ENCODE data around the gene ATXN1. TPM values are rescaled to one million over a fixed set of nuclear protein-coding genes. Genes with fewer than 3 reads are reported as not detected.

The ATXN1 gene
- total RNA-seq, 3 donors from 2014 or later, result 30.4 to 87.3 (median 50.1) TPM

GRCh38 chr6:16473184-16473907 lies 287.9 kb downstream of the ATXN1 start:
- H3K4me3 ChIP-seq, result no peak overlapping the region
- TF ChIP-seq, protein P1, sequence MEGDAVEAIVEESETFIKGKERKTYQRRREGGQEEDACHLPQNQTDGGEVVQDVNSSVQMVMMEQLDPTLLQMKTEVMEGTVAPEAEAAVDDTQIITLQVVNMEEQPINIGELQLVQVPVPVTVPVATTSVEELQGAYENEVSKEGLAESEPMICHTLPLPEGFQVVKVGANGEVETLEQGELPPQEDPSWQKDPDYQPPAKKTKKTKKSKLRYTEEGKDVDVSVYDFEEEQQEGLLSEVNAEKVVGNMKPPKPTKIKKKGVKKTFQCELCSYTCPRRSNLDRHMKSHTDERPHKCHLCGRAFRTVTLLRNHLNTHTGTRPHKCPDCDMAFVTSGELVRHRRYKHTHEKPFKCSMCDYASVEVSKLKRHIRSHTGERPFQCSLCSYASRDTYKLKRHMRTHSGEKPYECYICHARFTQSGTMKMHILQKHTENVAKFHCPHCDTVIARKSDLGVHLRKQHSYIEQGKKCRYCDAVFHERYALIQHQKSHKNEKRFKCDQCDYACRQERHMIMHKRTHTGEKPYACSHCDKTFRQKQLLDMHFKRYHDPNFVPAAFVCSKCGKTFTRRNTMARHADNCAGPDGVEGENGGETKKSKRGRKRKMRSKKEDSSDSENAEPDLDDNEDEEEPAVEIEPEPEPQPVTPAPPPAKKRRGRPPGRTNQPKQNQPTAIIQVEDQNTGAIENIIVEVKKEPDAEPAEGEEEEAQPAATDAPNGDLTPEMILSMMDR (IDR thresholded peaks at IDR 0.05), result no peak
- no peaks in the 10 kb centered on the region for H3K9me3 ChIP-seq
- DNase-seq (peak in 1 of 3 donors; percentile 16), ATAC-seq (peak; percentile 35)
- intact Hi-C loops (cut with DNase I, micrococcal nuclease), result no loop called here
- no peaks in the 10 kb centered on the region for H3K4me1 ChIP-seq (ENCODE audit: low read depth)
- no peaks in the 10 kb centered on the region for H3K36me3 ChIP-seq (ENCODE audit: low read depth)

- H3K4me3 ChIP-seq, result no peak overlapping the region
- TF ChIP-seq, protein P1 (IDR thresholded peaks at IDR 0.05), result no peak
- DNase-seq (no peak), ATAC-seq (no peak)
- no peaks in the 10 kb centered on the region for H3K4me1 ChIP-seq (ENCODE audit: low read depth)
- no peaks in the 10 kb centered on the region for H3K9me3 ChIP-seq
- intact Hi-C loops (cut with DNase I, micrococcal nuclease), result no loop called here
- H3K36me3 ChIP-seq (ENCODE audit: low read depth), result no peaks in the 10 kb centered on the region
Observed at GRCh38 chr6:16472349-16473069, 288.8 kb downstream of the ATXN1 start.

- TF ChIP-seq, protein P1 (IDR thresholded peaks at IDR 0.05), result no peak
- no peaks in the 10 kb centered on the region for H3K4me1 ChIP-seq (ENCODE audit: low read depth)
- intact Hi-C loops (cut with DNase I, micrococcal nuclease), result no loop called here
- H3K4me3 ChIP-seq, result no peak overlapping the region
- no peaks in the 10 kb centered on the region for H3K9me3 ChIP-seq
- ATAC-seq (peak; percentile 17), DNase-seq (no peak)
- H3K36me3 ChIP-seq (ENCODE audit: low read depth), result no peaks in the 10 kb centered on the region
Observed at GRCh38 chr6:16471910-16472297, 289.4 kb downstream of the ATXN1 start.

DNA sequence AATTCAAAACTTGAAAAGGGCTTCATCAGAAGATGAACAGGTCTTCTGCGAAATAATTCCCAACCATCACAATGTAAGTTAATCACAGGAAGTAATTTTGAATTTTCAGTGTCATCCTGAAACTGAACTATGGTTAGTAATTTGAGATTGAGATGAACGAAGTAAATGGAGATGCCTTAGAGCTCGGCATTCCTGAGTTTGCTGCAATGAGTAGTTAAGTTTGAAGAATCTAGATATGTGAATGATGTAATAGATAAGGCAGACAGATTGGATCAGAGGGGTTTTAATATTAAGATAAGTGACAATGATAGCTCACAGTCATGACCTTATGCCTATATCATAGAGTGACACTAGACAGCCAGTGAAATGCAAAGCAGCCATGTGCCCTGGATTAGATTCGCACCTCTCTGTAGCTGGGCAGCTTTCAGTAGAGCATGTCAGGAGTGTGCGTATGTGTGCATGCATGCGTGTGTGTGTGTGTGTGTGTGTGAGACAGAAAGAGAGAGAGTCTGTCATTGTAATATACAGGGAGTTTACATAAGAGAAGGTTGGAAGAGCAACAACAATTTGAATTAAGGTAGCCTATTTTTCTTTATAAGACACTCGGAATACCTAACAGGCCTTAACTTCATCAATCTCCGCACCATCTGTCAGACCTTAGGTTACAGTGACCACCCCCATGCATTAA lies 289.9 kb downstream of the ATXN1 start:
- no peak for DNase-seq
- intact Hi-C loops (cut with DNase I, micrococcal nuclease), result no loop called here
- ATAC-seq, result peak; percentile 38
- no peaks in the 10 kb centered on the region for H3K4me1 ChIP-seq (ENCODE audit: low read depth)
- TF ChIP-seq, protein P1 (IDR thresholded peaks at IDR 0.05), result no peak
- H3K4me3 ChIP-seq, result no peak overlapping the region
- no peaks in the 10 kb centered on the region for H3K36me3 ChIP-seq (ENCODE audit: low read depth)
- H3K9me3 ChIP-seq, result no peaks in the 10 kb centered on the region

DNA sequence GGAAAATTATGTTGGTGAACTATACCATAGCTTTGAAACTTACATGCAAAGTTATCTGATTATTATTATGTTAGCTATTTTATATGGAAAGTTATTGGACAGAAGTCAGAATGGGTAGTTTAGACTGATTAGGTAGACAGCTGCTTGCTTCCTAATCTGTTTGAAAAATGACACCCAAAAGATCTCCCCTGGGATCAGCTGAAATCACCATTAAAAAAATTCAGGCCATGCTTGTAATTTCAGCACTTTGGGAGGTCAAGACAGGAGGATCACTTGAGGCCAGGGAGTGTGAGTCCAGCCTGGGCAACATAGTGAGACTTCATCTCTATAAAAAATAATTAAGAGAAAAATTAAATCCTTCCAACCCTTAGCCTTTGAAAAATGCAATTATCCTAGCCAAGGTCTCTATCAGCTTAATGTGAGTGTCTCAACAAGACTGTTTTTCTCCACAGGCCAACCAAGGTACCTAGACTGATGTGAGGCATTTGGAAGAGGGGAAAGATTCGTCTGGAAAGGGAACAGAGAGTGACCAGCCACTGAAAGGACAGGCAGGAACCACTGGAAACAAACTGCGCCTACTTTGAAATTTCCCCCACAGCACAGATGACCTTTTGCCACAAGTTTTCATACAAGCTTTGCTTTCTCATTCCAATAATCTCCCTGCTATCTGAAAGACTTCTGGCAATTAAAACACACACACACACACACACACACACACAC lies 290.6 kb downstream of the ATXN1 start:
- no peaks in the 10 kb centered on the region for H3K9me3 ChIP-seq
- no peaks in the 10 kb centered on the region for H3K4me1 ChIP-seq (ENCODE audit: low read depth)
- H3K4me3 ChIP-seq, result no peak overlapping the region
- no peaks in the 10 kb centered on the region for H3K36me3 ChIP-seq (ENCODE audit: low read depth)
- DNase-seq (no peak), ATAC-seq (no peak)
- intact Hi-C loops (cut with DNase I, micrococcal nuclease), result no loop called here
- TF ChIP-seq, protein P1 (IDR thresholded peaks at IDR 0.05), result no peak

Measured in mucosa of descending colon (tissue), 3 donors.